Glomerular visceral epithelial cell (primary cell): Measurements from ENCODE around the gene GJC3.
"Not testable (repeated sequence)": the region's sequence is repeated elsewhere in the genome, so short reads cannot be mapped to it uniquely, and the experiment has no call there.

Source experiments
- DNase-seq: peaks from one replicate; pipeline ENCODE4 v3.0.0-alpha.2; 2016; ENCODE audit errors: extremely low spot score

The GJC3 gene

GRCh38 chr7:99928994-99929729 lies at the start of gene GJC3:
Gene GJC3 (minus strand): TSS chr7:99929620. CDS start chr7:99929620, 0 bp downstream.
- peak; percentile 62 for DNase-seq

- no peak for DNase-seq
These were observed 47.2 kb upstream of the GJC3 start for GRCh38 chr7:99976626-99977025.

GRCh38 chr7:99975782-99976521 lies 46.5 kb upstream of the GJC3 start, which contains the start of gene AZGP1:
Gene AZGP1 (minus strand): TSS chr7:99976031. CDS start chr7:99976020, 11 bp downstream.
- DNase-seq = peak; percentile 6

GRCh38 chr7:99974681-99975080 lies 45.3 kb upstream of the GJC3 start:
- no peak for DNase-seq

- not testable (repeated sequence) for DNase-seq
These were observed 44.4 kb upstream of the GJC3 start for GRCh38 chr7:99973817-99974216.

GRCh38 chr7:99971242-99971641 lies 41.8 kb upstream of the GJC3 start:
- no peak for DNase-seq

- not testable (repeated sequence) for DNase-seq
These were observed 40.4 kb upstream of the GJC3 start for GRCh38 chr7:99969813-99970212.

- DNase-seq = no peak
These were observed 39.9 kb upstream of the GJC3 start for GRCh38 chr7:99969298-99969697.

- DNase-seq = no peak
These were observed 29.3 kb upstream of the GJC3 start for GRCh38 chr7:99958564-99959227.

- DNase-seq = no peak
These were observed 25.8 kb upstream of the GJC3 start for GRCh38 chr7:99955247-99955646.

GRCh38 chr7:99954643-99955042 lies 25.2 kb upstream of the GJC3 start:
- not testable (repeated sequence) for DNase-seq

- no peak for DNase-seq
These were observed 24.2 kb upstream of the GJC3 start for GRCh38 chr7:99953649-99954048.

- DNase-seq = not testable (repeated sequence)
These were observed 23.2 kb upstream of the GJC3 start for GRCh38 chr7:99952649-99953048.

- DNase-seq = not testable (repeated sequence)
These were observed 21.4 kb upstream of the GJC3 start for GRCh38 chr7:99950819-99951218.

GRCh38 chr7:99949645-99950228 lies 20.3 kb upstream of the GJC3 start:
- no peak for DNase-seq

GRCh38 chr7:99947608-99948007 lies 18.2 kb upstream of the GJC3 start:
- DNase-seq = no peak

- DNase-seq = no peak
These were observed 15.2 kb upstream of the GJC3 start for GRCh38 chr7:99944497-99945070.

GRCh38 chr7:99943641-99944496 lies 14.4 kb upstream of the GJC3 start:
- no peak for DNase-seq

- DNase-seq = no peak
These were observed 8.9 kb upstream of the GJC3 start for GRCh38 chr7:99938296-99938695.

GRCh38 chr7:99935009-99935408 lies 5.6 kb upstream of the GJC3 start:
- not testable (repeated sequence) for DNase-seq

- DNase-seq = no peak
These were observed 956 bp upstream of the GJC3 start for GRCh38 chr7:99930376-99930775.
